PFSK-1 (cell line): ENCODE measurements around the gene MIER3.

Experiments used
- FOXP2 ChIP-seq: optimal IDR thresholded peaks from 2 replicates; pipeline ENCODE3; 2011; ENCODE audit warnings: borderline replicate concordance, control low read depth, inconsistent platforms; ENCODE audit not compliant: insufficient read depth; ENCODE audit errors: extremely low read length, extremely low read depth
- POLR2AphosphoS5 ChIP-seq: IDR thresholded peaks from 2 replicates; pipeline ENCODE4 v1.6.1; 2012; ENCODE audit warnings: low read depth, mild to moderate bottlenecking, control low read depth, low read length, moderate library complexity
- SIN3A ChIP-seq: IDR thresholded peaks from 2 replicates; pipeline ENCODE4 v1.6.1; 2012; ENCODE audit warnings: mild to moderate bottlenecking, low read length, moderate library complexity, borderline replicate concordance; ENCODE audit not compliant: insufficient read depth
- TAF1 ChIP-seq: IDR thresholded peaks from 2 replicates; pipeline ENCODE4 v1.6.1; 2012; ENCODE audit warnings: low read length, control low read depth, borderline replicate concordance; ENCODE audit not compliant: insufficient read depth
- TF ChIP-seq, protein P1 (sequence below), 2 experiments: IDR thresholded peaks; 2 replicates each; pipeline versions ENCODE4 v1.6.1 to v1.8.0; 2011 to 2012; ENCODE audit warnings: low read depth in 2 of 2, low read length in 2 of 2, control low read depth in 1 of 2, inconsistent platforms in 1 of 2, mild to moderate bottlenecking in 1 of 2, moderate library complexity in 1 of 2; ENCODE audit not compliant: insufficient read depth in 1 of 2

The MIER3 gene

DNA sequence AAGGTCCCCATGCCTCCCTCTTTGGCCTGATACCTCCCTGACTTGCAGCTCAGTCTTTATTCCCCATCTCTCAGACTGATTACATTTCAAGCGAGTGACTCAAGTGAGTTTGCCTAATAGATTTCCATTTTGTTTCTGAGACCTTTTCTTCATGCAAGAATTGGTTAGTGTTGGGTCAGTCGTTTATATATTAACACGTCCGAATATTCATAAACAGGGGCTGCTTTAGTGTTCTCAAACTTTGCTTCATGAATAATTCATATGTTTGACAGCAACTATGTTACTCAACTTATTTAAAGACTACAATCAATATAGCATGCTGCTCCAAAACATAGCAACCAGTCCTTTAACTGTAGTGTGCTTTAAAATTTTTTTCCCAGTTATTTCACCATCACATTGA lies 36.6 kb upstream of the MIER3 start:
- TF ChIP-seq SIN3A (no peak), TAF1 (no peak), FOXP2 (no peak), POLR2AphosphoS5 (no peak)
- TF ChIP-seq, protein P1, sequence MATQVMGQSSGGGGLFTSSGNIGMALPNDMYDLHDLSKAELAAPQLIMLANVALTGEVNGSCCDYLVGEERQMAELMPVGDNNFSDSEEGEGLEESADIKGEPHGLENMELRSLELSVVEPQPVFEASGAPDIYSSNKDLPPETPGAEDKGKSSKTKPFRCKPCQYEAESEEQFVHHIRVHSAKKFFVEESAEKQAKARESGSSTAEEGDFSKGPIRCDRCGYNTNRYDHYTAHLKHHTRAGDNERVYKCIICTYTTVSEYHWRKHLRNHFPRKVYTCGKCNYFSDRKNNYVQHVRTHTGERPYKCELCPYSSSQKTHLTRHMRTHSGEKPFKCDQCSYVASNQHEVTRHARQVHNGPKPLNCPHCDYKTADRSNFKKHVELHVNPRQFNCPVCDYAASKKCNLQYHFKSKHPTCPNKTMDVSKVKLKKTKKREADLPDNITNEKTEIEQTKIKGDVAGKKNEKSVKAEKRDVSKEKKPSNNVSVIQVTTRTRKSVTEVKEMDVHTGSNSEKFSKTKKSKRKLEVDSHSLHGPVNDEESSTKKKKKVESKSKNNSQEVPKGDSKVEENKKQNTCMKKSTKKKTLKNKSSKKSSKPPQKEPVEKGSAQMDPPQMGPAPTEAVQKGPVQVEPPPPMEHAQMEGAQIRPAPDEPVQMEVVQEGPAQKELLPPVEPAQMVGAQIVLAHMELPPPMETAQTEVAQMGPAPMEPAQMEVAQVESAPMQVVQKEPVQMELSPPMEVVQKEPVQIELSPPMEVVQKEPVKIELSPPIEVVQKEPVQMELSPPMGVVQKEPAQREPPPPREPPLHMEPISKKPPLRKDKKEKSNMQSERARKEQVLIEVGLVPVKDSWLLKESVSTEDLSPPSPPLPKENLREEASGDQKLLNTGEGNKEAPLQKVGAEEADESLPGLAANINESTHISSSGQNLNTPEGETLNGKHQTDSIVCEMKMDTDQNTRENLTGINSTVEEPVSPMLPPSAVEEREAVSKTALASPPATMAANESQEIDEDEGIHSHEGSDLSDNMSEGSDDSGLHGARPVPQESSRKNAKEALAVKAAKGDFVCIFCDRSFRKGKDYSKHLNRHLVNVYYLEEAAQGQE (IDR thresholded peaks at IDR 0.05; ENCODE audit: insufficient read depth in 1 of 2, low read depth in 2 of 2, low read length in 2 of 2), result no peak

DNA sequence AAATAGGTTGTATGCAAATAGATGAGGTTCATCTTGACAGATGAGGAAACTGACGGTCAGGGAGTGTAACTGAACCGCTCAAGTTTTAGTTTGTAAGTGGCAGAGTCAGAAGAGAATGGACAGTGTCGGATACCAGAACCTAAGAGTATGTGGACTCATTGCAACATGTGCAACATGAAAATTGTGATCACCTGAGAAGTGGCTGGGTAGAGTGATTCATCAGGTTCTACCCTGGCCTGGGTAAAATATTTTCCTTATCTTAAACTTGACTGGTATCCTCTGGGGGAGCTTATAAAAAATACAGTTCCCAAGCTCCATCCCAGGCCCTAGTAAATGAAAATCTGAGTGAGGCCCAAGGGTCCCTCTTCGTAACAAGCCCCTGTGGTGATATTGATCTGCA lies 35.2 kb upstream of the MIER3 start:
- no peak for TF ChIP-seq FOXP2
- no peak for TF ChIP-seq POLR2AphosphoS5
- TF ChIP-seq, protein P1 (IDR thresholded peaks at IDR 0.05; ENCODE audit: insufficient read depth in 1 of 2, low read depth in 2 of 2, low read length in 2 of 2), result no peak
- no peak for TF ChIP-seq SIN3A
- no peak for TF ChIP-seq TAF1

DNA sequence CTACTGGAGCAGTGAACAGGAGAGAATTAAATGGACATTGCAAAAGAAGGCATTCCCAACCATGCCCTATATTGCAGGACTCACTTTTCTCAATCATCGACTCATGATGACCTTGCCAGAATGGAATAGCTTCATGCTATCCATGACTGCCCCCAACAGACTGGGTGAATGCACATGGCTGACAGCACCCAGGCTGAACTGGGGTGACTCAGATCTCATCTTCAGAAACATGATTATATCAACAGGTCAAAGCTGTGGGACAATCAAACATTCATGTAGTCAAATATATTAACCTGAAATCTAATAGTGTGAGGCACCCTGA lies 34.7 kb upstream of the MIER3 start:
- no peak for TF ChIP-seq SIN3A
- no peak for TF ChIP-seq TAF1
- TF ChIP-seq, protein P1 (IDR thresholded peaks at IDR 0.05; ENCODE audit: insufficient read depth in 1 of 2, low read depth in 2 of 2, low read length in 2 of 2), result no peak
- TF ChIP-seq POLR2AphosphoS5, result no peak
- no peak for TF ChIP-seq FOXP2

DNA sequence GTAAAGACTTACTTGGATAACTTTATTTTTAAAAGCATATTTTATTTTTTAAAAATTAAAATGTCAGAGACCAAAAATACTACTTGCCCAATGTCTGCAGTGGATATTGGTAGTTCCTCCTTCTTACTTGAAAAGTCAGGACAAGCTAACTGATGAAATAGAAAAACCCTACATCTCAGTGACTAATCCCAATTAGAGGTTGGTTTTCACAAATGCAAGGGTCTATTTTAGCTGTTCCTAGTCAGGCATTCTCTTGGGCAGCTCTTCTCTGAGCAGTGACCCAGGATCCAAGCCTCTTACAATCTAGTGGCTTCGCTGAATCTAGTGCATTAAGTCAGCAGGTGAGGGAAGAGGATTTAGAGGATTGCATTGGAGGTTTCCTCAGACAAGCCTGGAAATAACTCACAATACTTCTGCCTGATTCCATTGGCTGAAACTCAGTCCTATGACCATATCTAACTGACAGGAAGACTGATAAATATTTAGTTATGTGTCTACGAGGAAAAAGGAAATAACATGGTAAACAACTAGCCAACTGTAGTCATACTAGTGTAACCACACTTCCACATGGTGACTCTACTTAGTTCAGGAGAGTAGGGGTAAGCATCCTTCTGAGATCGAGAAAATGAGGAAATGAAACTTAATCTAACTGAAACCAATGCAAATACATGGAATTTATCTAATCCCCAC lies 34.2 kb upstream of the MIER3 start:
- TF ChIP-seq FOXP2 (no peak), SIN3A (no peak), POLR2AphosphoS5 (no peak), TAF1 (no peak)
- TF ChIP-seq, protein P1 (IDR thresholded peaks at IDR 0.05; ENCODE audit: insufficient read depth in 1 of 2, low read depth in 2 of 2, low read length in 2 of 2), result no peak
